BJ (cell line): ENCODE data around the gene PNMA1. TPM values are rescaled to one million over a fixed set of nuclear protein-coding genes. Genes with fewer than 3 reads are reported as not detected.

Experiments
- CTCF ChIA-PET: fragments of 350-600 bp; formaldehyde crosslinking; extraction: SDS; loops from one replicate; lab custom pipeline; 2021; ENCODE audit warnings: antibody characterized with exemption, inconsistent platforms; lab: Yijun Ruan, JAX
- POLR2A ChIA-PET: fragments of 300-600 bp; sonication (Branson Sonifier 250); formaldehyde crosslinking; extraction: SDS; loops from one replicate; lab custom pipeline; 2021; ENCODE audit warnings: antibody characterized with exemption; lab: Charles Lee
- DNase-seq: peaks from one replicate; pipeline ENCODE4 v3.0.0-alpha.2; 2011; ENCODE audit warnings: low read depth
- H3K27me3 ChIP-seq: 2 replicates; pipeline ENCODE4 v1.6.0; 2011; ENCODE audit warnings: low read length; ENCODE audit not compliant: control insufficient read depth, insufficient read depth
- H3K36me3 ChIP-seq: 2 replicates; pipeline ENCODE4 v1.5.1; 2011; ENCODE audit warnings: low read length; ENCODE audit not compliant: control insufficient read depth, insufficient read depth
- H3K4me3 ChIP-seq: 2 replicates; pipeline ENCODE4 v1.5.1; 2011; ENCODE audit warnings: low read depth, mild to moderate bottlenecking, control low read depth, low read length
- CTCF ChIP-seq: IDR thresholded peaks from 2 replicates; pipeline ENCODE4 v1.5.1; 2011; ENCODE audit warnings: low read depth, mild to moderate bottlenecking, control low read depth, inconsistent platforms, low read length, moderate library complexity; ENCODE audit not compliant: insufficient read depth
- polyA plus RNA-seq: library from polyadenylated mRNA; depleted of rRNA; stranded (reverse); fragments of >200 nt; gene quantifications from 2 replicates; pipeline ENCODE4 v1.2.3, GENCODE V29; 2011

The PNMA1 gene
- polyA plus RNA-seq, 1 experiment, result 11.6 TPM

- no peak for TF ChIP-seq CTCF
- POLR2A ChIA-PET, result interaction anchor here (0.8 to 1.0 kb wide), 3 partner anchors 25 to 90 kb away, joined by 4 to 6 read pairs (median 4); partner anchors contain the start of gene PTGR2
- DNase-seq, result no peak
- CTCF ChIA-PET, result interaction anchor here (0.7 to 3.1 kb wide), 6 partner anchors 10 to 66 kb away, joined by 3 to 23 read pairs (median 4); no protein-coding TSS in a partner anchor
- Histone ChIP-seq H3K4me3 (peak overlapping the region; percentile 38), H3K36me3 (0 out of 2 replicates have a peak, but pooled peaks cover 1% of the 10 kb centered on the region), H3K27me3 (no peaks in the 10 kb centered on the region)
Observed at GRCh38 chr14:73760598-73761586, 46.7 kb upstream of the PNMA1 start.

- DNase-seq, result peak; percentile 98
- CTCF ChIA-PET, result interaction anchor here (0.7 to 3.1 kb wide), 11 partner anchors 11 to 67 kb away, joined by 3 to 23 read pairs (median 4); no protein-coding TSS in a partner anchor
- 0 out of 2 replicates have a peak, but pooled peaks cover 1% of the 10 kb centered on the region for H3K36me3 ChIP-seq
Observed at GRCh38 chr14:73759714-73760597, 45.8 kb upstream of the PNMA1 start.

GRCh38 chr14:73759183-73759713 is 45.1 kb upstream of the PNMA1 start:
- CTCF ChIA-PET, result interaction anchor here (0.7 to 3.1 kb wide), 14 partner anchors 9 to 92 kb away, joined by 3 to 23 read pairs (median 6); partner anchors contain the start of gene PTGR2
- no peak for DNase-seq
- POLR2A ChIA-PET, result interaction anchor here (0.6 to 1.0 kb wide), 3 partner anchors 92 to 965 kb away, joined by 3 to 6 read pairs (median 3); partner anchors contain the start of gene PTGR2
- peaks cover 1% of the 10 kb centered on the region; the same call in 1 of the 2 replicates for H3K36me3 ChIP-seq
- peak overlapping the region; percentile 69 for H3K4me3 ChIP-seq
- H3K27me3 ChIP-seq, result no peaks in the 10 kb centered on the region
- no peak for TF ChIP-seq CTCF

More at GRCh38 chr14:73759714-73760597, 45.8 kb upstream of the PNMA1 start:
- no peak for TF ChIP-seq CTCF
- POLR2A ChIA-PET, result interaction anchor here (0.5 to 1.0 kb wide), 6 partner anchors 19 to 966 kb away, joined by 3 to 10 read pairs (median 4); partner anchors contain the start of gene PTGR2
- Histone ChIP-seq H3K4me3 (peak overlapping the region; percentile 69), H3K27me3 (no peaks in the 10 kb centered on the region)

- Histone ChIP-seq H3K4me3 (peak overlapping the region; percentile 69), H3K27me3 (no peaks in the 10 kb centered on the region), H3K36me3 (peaks cover 1% of the 10 kb centered on the region; the same call in 1 of the 2 replicates)
- TF ChIP-seq CTCF, result peak; percentile 79
- ChIA-PET CTCF (interaction anchor here (0.7 to 3.1 kb wide), 18 partner anchors 9 to 93 kb away, joined by 3 to 23 read pairs (median 4); partner anchors contain the start of gene PTGR2), POLR2A (no interaction called here)
- DNase-seq, result no peak
Observed at GRCh38 chr14:73758392-73759182, 44.4 kb upstream of the PNMA1 start.
